HG03469 (cell line): ENCODE measurements around the gene CFAP74.

Experiments used
- ATAC-seq: cut with Tn5 transposase; IDR thresholded peaks from one replicate; pipeline ENCODE4 v1.9.1; 2021; ENCODE audit warnings: mild to moderate bottlenecking, moderate library complexity, moderate number of reproducible peaks; ENCODE audit not compliant: unreplicated experiment

CFAP74 gene

DNA sequence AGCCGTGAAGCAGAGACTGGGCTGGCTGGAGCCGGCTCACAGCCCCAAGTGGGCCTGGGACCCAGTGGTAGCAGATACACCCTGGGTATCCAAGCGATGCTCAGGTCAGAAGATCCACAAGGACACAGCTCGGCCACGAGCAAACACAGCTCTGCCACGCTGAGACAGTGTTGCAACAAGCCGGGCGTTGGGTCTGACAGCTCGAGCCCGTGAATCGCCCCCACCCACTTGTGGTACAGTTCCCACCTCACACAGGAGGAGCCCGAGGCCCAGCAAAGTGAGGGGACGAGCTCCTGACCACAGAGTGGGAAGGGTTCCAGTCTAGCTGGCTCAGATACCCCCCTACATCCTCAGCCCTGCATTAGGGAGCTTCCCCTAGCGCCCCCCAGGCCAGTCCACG lies 37.7 kb upstream of the CFAP74 start:
- ATAC-seq, result no peak

DNA sequence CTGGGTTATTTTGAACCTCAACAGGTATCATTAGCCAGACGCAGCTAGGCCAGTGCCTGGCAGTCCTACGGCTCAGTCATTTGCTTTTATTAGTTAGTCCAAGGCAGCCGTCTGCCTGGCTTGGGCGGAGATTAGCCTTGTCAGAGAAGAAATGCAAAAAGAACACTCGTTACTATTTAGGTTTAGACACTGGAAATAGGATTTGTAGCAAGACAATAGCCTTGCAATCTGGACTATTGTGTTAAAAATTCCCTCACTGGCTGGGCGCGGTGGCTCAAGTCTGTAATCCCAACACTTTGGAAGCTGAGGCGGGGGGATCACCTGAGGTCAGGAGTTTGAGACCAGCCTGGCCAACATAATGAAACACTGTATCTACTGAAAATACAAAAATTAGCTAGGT lies 35.7 kb upstream of the CFAP74 start:
- no peak for ATAC-seq

DNA sequence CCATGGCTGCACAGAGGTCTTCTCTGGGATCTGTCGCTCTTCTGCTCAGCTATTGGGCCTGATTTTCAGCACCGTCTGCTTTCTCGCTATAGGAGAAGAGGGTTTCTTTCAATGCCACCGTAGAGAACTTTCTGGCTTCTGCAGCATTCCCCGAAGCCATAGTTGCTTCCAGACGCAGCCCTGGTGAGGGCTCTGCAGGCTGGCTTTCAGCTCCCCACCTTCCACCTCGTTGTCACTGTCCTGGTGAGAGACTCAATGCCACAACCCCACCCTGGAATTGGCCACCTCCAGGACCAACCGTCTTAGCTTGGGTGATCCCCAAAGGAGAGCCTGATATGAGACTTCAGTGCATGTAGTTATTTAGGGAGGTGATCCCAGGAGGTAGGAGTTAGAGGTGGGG lies 34.6 kb upstream of the CFAP74 start:
- no peak for ATAC-seq

DNA sequence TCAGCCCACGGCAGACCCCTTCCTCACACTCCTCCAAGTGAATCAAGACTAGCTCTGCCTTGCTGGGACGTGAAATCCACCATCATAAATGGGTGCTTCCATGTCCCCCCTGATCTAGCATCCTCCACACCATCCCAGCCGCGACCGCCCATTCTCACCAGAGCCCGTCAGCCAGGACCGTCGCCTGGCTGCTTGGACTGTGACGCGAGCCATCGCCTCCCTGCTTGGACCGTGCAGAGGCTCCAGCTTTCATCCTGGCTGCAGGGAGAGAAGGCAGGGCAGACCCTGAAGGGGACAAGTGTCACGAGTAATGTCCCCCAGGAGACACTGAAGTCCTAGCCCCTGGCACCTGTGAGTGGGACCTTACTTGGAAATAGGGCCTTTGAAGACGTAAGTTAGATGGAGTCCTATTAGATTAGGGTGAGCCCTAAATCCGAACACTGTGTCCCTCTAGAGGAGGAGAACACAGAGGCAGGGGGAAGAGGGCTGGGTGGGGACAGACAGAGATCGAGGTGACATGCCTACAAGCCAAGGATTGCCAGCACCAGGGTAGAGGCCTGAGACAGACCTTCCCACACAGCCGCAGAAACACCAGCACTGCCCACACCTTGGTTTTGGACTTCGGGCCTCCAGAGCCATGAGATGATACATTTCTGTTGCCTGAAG lies 33.9 kb upstream of the CFAP74 start:
- ATAC-seq, result no peak

DNA sequence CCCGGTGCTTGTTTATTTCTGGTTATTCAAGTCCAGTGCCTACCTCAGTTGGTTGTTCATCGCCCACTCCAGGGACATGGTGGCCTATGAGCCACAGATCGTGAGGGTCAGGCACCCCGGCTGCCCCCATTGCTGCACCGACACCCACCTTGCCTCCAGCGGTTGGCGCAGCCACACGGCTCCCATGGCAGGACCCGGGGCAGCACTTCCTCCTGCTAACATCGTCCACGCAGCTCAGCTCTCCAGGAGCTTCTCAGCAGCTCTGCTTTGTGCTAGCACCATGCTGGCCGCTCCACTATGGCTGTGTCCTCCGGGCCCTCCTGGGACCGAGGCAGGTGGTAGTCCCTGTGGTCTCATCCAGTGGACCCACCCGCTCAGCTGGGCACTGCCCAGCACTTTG lies 32.7 kb upstream of the CFAP74 start:
- ATAC-seq, result no peak

DNA sequence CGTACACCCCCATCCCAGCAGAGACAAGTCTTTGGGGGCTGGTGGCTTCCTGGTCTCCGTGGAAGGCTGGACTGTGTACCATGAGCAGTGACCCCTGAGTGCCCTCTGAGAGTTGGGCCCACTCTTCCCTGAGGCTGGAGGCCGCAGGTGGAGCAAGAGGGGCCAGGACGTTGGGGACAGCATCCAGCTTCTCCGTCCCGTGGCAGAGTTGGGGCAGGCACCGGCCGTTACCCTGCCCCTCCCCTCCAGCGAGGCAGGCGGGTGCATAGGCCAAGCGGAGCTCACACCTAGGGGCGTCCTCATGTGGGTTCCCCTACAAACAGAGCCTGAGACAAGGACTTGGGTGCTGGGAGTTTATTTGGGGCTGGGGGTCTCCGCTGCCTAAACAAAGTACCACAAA lies 29.6 kb upstream of the CFAP74 start:
- ATAC-seq, result no peak

DNA sequence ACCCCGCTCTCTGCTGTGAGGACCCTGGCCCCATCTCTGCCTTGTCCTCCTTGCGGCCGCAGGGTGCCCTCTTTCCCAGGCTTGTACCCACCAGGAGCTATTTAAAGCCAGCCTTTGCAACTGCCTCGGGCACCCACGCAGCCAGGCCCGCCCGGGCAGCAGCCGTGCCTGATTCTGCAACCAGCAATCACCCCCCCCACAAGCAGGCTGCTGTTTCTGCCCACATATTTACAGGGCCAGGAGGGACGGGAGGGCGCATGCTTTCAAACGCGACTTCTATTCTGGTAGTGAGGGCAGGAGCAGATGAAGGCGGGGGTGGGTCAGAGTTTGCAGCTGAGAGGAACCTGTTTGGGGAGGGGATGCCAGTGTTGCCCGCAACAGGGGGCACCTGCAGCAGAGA lies 29.2 kb upstream of the CFAP74 start:
- no peak for ATAC-seq

DNA sequence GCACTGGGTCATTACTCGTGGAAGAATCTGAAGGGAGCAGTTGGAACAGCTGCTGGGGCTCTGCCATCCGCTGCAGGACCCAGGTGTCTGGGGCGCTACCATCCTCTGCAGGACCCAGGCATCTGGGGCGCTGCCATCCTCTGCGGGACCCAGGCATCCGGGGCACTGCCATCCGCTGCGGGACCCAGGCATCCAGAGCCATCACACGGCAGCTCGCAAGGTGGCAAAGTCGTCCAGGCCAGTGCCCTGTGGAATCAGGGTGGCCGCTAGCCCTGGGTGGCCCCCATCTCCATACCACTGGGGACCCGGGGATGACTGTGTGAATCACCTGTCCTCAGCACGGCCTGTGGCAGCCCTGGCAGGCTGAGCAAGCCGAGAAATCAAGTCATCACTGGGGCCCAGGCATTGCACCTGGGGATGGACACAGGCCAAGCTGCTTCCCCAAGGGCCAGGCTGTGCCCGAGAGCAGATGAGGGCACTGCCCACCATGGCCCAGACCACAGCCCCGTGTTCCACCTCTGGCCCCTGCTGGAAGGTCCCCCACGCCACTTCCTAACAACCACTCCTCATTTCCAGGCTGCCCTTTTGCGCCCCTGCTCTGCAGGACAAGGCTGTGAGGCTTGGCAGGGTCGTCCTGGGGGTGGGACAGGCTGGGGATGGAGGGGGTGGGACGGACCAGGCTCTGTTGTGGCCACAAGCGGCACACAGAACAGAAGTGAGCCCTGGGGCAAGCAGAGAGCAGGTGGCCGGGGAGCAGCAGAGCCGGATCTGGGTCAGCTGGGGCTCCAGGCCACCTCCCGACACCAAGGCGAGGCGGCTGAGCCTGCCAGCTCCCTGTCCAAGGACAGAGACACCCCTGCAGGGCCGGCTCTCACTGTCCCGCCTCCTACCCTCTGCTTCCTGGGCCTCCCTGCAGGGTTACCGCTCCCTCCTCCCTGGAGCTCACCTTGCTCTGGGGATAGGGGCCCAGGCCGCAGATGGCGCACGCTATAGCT lies 28.3 kb upstream of the CFAP74 start:
- ATAC-seq, result no peak

DNA sequence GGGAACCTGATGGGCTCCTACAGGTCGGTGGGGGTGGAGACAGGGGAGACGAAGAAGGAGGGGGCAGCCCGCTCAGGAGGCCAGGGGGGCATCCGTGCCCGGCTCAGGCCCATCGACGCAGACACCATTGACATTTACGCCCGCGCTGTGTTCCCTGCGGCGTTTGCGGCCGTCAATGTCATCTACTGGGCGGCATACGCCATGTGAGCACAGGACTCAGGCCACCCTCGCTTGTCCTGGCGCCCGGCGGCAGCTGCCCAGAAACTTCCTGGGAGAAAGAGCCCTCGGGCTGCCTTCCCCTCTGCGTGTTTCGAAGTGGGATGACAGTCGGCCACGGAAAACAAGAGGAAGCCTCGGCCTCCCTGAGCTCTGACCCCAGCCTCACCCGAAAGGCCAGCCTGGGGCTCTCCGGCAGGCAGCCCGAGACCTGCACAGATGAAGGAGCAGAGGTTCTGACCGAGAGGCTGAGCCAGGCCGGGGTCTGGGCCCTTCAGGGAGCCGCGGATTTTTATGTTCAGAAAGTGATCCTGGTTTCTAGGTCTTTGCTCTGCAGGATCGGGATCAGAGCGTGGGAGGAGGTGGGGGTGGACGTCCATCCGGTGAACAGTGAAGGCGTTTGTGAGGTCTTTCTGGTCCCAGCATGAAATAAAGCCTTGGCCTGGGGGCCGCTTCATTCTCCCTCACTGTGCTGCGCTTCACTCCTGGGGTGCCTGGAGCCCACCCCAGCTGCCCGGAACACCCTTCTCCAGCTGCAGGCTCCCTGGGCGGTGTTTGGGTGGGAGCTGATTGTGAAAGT lies 26.7 kb upstream of the CFAP74 start:
- no peak for ATAC-seq

DNA sequence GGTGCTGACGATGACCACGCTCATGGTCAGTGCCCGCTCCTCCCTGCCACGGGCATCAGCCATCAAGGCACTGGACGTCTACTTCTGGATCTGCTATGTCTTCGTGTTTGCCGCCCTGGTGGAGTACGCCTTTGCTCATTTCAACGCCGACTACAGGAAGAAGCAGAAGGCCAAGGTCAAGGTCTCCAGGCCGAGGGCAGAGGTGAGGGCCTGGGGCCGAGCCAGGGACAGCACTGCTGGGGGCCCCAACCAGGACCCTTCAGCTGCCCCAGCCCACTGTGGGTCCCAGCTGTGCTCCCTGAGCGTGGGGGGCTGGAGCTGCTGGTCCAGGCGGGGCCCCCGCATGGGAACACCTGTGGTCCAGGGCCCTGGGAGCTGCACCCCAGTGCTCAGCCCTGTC lies 26.0 kb upstream of the CFAP74 start:
- ATAC-seq, result no peak

DNA sequence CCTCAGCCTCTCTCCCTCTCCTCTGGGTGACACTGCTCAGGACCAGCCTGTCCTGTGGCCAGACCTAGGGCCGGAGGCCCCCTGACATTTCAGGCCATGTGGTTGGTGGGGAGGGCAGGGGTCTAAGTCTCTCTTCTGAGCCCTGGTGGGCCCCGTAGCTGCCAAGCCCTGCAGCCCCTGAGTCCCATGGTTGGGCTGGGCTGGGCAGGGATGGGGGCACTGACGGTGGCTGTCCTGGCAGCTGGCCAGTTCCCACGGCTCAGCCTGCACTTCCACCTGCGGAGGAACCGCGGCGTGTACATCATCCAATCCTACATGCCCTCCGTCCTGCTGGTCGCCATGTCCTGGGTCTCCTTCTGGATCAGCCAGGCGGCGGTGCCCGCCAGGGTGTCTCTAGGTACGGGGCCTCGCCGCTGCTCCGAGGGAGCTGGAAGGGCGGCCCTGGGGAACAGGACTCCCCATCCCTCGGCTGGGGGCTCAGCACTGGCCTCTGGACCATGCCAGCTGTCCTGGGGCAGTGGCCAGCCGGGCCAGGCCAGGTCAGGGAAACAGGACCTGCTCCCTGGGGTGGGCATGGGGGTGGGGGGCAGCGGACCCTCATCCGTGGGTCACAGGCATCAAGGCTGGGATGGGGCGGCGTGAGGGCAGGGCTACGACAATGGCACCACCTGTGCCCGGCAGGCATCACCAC lies 25.4 kb upstream of the CFAP74 start:
- no peak for ATAC-seq

DNA sequence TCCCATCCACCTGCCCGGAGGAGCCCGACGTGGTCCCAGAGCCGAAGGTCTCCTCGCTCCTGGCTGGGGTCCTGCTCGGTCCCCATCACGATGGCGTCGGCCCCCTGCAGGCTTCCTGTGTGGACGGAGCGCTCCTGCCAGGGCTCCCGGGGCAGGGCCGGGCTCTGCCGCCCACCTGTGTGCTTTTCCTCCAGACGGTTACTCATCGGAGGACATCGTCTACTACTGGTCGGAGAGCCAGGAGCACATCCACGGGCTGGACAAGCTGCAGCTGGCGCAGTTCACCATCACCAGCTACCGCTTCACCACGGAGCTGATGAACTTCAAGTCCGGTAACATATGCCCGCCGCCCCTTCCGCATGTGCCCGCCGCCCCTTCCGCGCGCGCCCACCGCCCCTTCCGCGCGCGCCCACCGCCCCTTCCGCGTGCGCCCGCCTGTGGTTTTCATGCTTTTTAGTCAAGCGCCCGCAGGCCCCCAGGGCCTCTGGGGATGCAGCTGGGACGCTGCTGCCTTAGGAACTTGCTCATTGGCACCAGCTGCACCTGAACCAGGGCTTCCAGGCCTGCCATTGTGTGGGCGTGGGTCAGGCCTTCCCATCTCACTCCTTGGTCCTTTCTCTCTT lies 24.5 kb upstream of the CFAP74 start:
- ATAC-seq, result no peak

DNA sequence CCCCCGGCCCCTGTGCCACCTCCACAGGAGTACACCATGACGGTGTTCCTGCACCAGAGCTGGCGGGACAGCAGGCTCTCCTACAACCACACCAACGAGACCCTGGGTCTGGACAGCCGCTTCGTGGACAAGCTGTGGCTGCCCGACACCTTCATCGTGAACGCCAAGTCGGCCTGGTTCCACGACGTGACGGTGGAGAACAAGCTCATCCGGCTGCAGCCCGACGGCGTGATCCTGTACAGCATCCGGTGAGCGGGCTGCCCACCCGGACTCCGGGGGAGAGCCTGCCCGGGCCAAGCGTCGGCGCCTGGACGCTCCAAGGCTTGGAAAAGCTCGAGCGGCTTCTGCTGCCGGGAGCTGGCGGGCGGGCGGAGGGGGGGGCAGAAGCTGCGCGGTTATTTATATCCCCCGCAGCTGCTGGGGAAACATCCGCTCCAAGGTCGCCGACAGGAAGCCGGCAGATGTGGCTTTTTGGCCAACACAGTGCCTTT lies 21.9 kb upstream of the CFAP74 start:
- no peak for ATAC-seq

DNA sequence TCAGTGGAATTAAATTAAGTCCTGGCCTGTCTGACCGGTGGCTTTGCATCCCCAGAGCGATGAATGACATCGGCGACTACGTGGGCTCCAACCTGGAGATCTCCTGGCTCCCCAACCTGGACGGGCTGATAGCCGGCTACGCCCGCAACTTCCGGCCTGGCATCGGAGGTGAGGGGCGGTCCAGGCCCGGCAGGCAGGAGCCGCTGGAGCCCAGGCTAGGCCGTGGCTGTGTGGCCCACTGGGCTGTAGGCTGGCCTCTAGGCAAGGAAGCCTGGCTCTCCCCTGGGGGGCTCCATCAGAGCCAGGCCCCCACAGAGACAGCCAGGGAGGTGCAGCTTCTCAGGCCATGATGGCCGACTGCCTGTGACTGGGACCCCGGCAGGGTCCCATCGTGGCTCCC lies 21.3 kb upstream of the CFAP74 start:
- ATAC-seq, result no peak

DNA sequence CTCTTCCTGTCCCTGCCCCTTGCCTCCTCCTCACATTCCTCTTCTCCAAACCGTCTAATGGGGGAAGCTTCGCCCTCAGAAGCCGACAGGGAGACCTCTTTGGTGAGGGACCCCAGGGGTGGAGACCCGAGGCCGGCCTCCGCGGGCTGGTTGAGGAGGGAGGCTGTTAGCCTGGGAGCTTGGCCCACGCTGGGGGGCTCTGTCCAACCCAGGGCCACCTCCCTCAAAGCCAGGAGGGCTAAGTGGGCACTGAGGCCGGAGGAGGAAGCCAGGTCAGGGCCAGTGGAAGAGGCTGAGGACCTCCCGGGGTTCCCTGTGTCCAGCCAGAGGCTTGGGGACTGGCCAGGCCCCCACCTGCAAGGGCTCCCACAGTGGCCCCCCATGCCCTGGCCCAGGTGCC lies 20.9 kb upstream of the CFAP74 start:
- no peak for ATAC-seq

DNA sequence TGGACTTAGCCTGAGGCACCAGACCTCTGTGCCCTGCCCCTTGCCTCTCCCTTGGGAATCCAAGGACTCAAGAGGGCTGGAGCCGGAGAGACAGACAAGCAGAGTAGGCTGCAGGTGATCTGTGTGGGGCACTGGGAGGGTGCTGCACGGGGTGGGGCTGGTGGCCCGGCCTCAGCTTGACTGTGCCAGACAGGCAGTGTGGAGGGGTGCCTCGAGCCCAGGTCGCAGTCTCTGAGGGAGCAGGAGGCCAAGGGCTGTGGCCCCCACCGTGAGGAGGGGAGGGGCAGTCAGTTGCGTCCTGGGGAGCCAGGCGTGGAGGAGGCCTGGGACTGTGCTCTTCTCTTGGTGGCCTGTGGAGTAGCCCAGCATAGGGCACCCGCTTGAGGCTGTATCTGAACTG lies 19.6 kb upstream of the CFAP74 start:
- ATAC-seq, result no peak

DNA sequence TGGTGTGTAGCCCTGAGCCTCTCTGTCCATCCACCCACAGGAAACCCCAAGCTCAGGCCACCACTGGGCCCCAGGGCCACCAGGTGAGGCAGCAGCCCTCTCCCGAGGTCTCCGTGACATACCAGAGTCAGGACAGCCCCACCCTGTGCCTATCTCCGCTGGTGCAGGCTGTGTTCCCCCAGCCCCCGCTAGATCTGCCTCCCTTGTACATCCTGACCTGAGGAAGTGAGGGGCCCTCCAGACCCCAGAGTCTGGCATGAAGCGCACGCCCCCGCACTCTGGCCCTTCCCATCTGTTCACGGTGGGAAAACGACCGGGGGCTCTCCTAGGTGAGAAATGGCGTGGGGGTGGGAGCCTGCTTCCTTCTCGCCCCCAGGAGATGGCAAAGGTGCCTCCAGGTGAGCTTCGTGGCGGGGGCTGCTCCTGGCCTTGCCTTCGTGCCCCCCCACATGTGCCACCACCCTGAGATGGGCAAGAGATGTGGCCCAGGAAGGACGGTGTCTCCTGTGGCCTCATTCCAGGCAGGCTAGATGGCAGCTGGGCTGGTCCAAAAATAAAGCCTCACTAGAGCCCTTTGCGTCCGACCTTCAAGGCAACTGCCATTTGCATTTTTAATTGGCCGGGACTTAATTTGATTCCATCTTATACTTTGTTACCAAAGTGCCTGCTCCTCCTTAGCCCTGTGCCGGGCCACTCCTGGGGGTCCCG lies 18.6 kb upstream of the CFAP74 start:
- no peak for ATAC-seq

DNA sequence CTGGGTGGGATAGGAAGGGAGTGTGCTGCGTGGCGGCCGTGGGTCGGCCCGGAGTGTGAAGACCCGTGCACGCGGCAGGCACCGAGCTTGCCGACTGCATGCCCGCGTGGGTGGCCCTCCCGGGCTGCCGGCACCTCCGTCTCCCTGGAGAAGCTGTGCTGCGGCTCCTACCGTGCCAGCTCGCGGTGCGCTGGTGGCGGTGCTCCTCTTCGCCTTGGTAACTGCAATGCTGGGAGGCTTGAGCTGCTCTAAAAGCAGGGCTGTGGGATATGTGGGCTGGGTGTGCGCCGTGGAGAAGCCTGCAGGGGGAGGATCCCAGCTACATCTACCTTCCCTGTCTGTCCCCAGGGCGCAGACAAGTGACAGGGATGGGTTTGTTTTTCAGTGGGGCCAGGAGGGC lies 18.0 kb upstream of the CFAP74 start:
- ATAC-seq, result no peak

DNA sequence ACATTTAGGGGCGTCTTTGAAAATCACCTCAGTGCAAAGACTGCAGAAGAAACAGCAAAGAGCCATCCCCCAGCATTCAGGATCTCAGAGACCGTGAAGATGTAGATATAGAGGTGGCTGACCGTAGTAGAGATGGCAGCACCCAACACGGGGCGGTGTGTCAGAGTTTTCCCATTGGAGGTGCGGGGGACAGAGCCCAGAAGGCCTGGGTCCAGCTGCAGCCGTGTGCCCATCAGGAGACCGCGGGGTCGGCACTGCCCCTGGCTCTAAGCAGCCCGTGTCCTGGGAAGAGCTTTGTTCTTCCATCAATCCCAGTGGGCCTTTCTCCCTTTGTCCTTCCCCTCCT lies 16.7 kb upstream of the CFAP74 start:
- ATAC-seq, result no peak
